IMR-90 (cell line): ENCODE data around the gene KCNIP1. TPM values are rescaled to one million over a fixed set of nuclear protein-coding genes. Genes with fewer than 3 reads are reported as not detected.

Experiments
- ATAC-seq: fragments of 200-7000 bp; cut with Tn5 transposase; 2 replicates; pipeline ENCODE4 v1.9.1; 2020; ENCODE audit warnings: low read depth, mild to moderate bottlenecking, moderate library complexity
- BruUV-seq: library from RNA; stranded (reverse); fragments of 400-500 nt; replicated peaks from 2 replicates; lab custom pipeline; 2021; lab: Mats Ljungman, UMichigan
- CTCF ChIA-PET: fragments of 300-600 bp; formaldehyde crosslinking; extraction: SDS; loops from one replicate; lab custom pipeline; 2021; ENCODE audit warnings: antibody characterized with exemption; lab: Yijun Ruan, JAX
- POLR2A ChIA-PET: fragments of 300-600 bp; sonication (Branson Sonifier 250); formaldehyde crosslinking; loops from one replicate; lab custom pipeline; 2022; ENCODE audit warnings: antibody characterized with exemption; ENCODE audit not compliant: unreplicated experiment; lab: Charles Lee
- DNase-seq: peaks from one replicate; pipeline ENCODE4 v3.0.0; 2013
- H2AFZ ChIP-seq: replicated peaks from 2 replicates; pipeline ENCODE3; 2013; ENCODE audit warnings: low read length, mild to moderate bottlenecking; ENCODE audit not compliant: poor library complexity
- H2AK5ac ChIP-seq: 2 replicates; pipeline ENCODE4 v1.6.1; 2013; ENCODE audit warnings: low read depth, low read length, inconsistent platforms
- H2AK9ac ChIP-seq: replicated peaks from 2 replicates; pipeline ENCODE3; 2013; ENCODE audit warnings: mild to moderate bottlenecking, low read depth, low read length, moderate library complexity; ENCODE audit not compliant: poor library complexity
- H2BK120ac ChIP-seq: 2 replicates; pipeline ENCODE4 v1.6.1; 2013; ENCODE audit warnings: low read depth, low read length, inconsistent platforms
- H2BK15ac ChIP-seq: 3 replicates; pipeline ENCODE4 v1.6.1; 2013; ENCODE audit warnings: low read depth, low read length, inconsistent platforms
- H2BK20ac ChIP-seq: 2 replicates; pipeline ENCODE4 v1.6.1; 2013; ENCODE audit warnings: low read depth, mild to moderate bottlenecking, inconsistent platforms, low read length, moderate library complexity
- H2BK5ac ChIP-seq: 2 replicates; pipeline ENCODE4 v1.6.1; 2013; ENCODE audit warnings: mild to moderate bottlenecking, low read depth, low read length, inconsistent platforms; ENCODE audit not compliant: poor library complexity, severe bottlenecking
- H3K14ac ChIP-seq: replicated peaks from 2 replicates; pipeline ENCODE4 v1.6.1; 2013; ENCODE audit warnings: low read depth, low read length, inconsistent platforms
- H3K18ac ChIP-seq: 2 replicates; pipeline ENCODE4 v1.6.1; 2013; ENCODE audit warnings: low read depth, low read length, control low read depth
- H3K23ac ChIP-seq: 2 replicates; pipeline ENCODE4 v1.6.1; 2013; ENCODE audit warnings: low read depth, low read length, inconsistent platforms
- H3K27ac ChIP-seq: 2 replicates; pipeline ENCODE4 v1.5.1; 2013; ENCODE audit warnings: mild to moderate bottlenecking, control low read depth, low read length; ENCODE audit not compliant: insufficient read depth
- H3K27me3 ChIP-seq: 2 replicates; pipeline ENCODE4 v1.6.1; 2013; ENCODE audit warnings: low read length; ENCODE audit not compliant: control insufficient read depth, insufficient read depth
- H3K36me3 ChIP-seq: 2 replicates; pipeline ENCODE4 v1.6.1; 2013; ENCODE audit warnings: low read length, mixed read lengths; ENCODE audit not compliant: control insufficient read depth, insufficient read depth
- H3K4ac ChIP-seq: 2 replicates; pipeline ENCODE4 v1.6.1; 2013; ENCODE audit warnings: low read depth, low read length, inconsistent platforms
- H3K4me1 ChIP-seq: 2 replicates; pipeline ENCODE4 v1.6.1; 2013; ENCODE audit warnings: low read length, mixed read lengths; ENCODE audit not compliant: control insufficient read depth, insufficient read depth
- H3K4me2 ChIP-seq: 2 replicates; pipeline ENCODE4 v1.6.1; 2013; ENCODE audit warnings: low read depth, mild to moderate bottlenecking, control low read depth, low read length, moderate library complexity
- H3K4me3 ChIP-seq: 2 replicates; pipeline ENCODE4 v1.5.1; 2013; ENCODE audit warnings: low read depth, mild to moderate bottlenecking, control low read depth, low read length, moderate library complexity; ENCODE audit not compliant: insufficient read depth
- H3K56ac ChIP-seq: 2 replicates; pipeline ENCODE4 v1.6.1; 2013; ENCODE audit warnings: low read length, inconsistent platforms; ENCODE audit not compliant: insufficient read depth; ENCODE audit errors: extremely low read depth
- H3K79me1 ChIP-seq, 2 experiments: 2 replicates each; pipeline ENCODE4 v1.6.1; 2013; ENCODE audit warnings: low read length in 2 of 2, inconsistent platforms in 1 of 2, low read depth in 1 of 2
- H3K9ac ChIP-seq: 2 replicates; pipeline ENCODE4 v1.6.1; 2013; ENCODE audit warnings: low read depth, low read length, control low read depth
- H3K9me1 ChIP-seq: 2 replicates; pipeline ENCODE4 v1.6.1; 2013; ENCODE audit warnings: low read length, inconsistent platforms; ENCODE audit not compliant: insufficient read depth
- H3K9me3 ChIP-seq: 2 replicates; pipeline ENCODE4 v1.6.1; 2013; ENCODE audit warnings: low read length; ENCODE audit not compliant: control insufficient read depth, insufficient read depth
- H4K20me1 ChIP-seq: 2 replicates; pipeline ENCODE4 v1.6.1; 2013; ENCODE audit warnings: low read length, inconsistent platforms; ENCODE audit not compliant: insufficient read depth
- H4K5ac ChIP-seq: 2 replicates; pipeline ENCODE4 v1.6.1; 2013; ENCODE audit warnings: mild to moderate bottlenecking, low read depth, low read length, control low read depth
- H4K8ac ChIP-seq, 2 experiments: 2 replicates each; pipeline ENCODE4 v1.6.1; 2013; ENCODE audit warnings: low read depth in 2 of 2, low read length in 2 of 2, control low read depth in 1 of 2, inconsistent platforms in 1 of 2
- H4K91ac ChIP-seq: 2 replicates; pipeline ENCODE4 v1.6.1; 2013; ENCODE audit warnings: low read depth, low read length, inconsistent platforms; ENCODE audit not compliant: insufficient read depth
- BHLHE40 ChIP-seq: fragments of 150-350 bp; IDR thresholded peaks from 2 replicates; pipeline ENCODE4 v1.6.1; 2016; ENCODE audit warnings: mild to moderate bottlenecking, low read depth, low read length
- CHD1 ChIP-seq: IDR thresholded peaks from 2 replicates; pipeline ENCODE4 v1.6.1; 2012; ENCODE audit warnings: low read depth, low read length, improper control_type of control experiment
- CTCF ChIP-seq: conservative IDR thresholded peaks from 2 replicates; pipeline ENCODE4 v1.5.1; 2012; ENCODE audit warnings: mild to moderate bottlenecking, low read depth, low read length, improper control_type of control experiment
- MAZ ChIP-seq: IDR thresholded peaks from 2 replicates; pipeline ENCODE4 v1.6.1; 2012; ENCODE audit warnings: low read depth, mild to moderate bottlenecking, low read length, improper control_type of control experiment, moderate library complexity, borderline replicate concordance
- POLR2A ChIP-seq: IDR thresholded peaks from 2 replicates; pipeline ENCODE4 v1.6.1; 2012; ENCODE audit warnings: mild to moderate bottlenecking, low read depth, low read length
- RAD21 ChIP-seq: IDR thresholded peaks from 2 replicates; pipeline ENCODE4 v1.6.1; 2012; ENCODE audit warnings: low read length, improper control_type of control experiment
- WGBS, 2 experiments: methylation state at CpG; one replicate each; pipeline versions ENCODE4 v1.1.5 to v1.1.7; 2013; ENCODE audit warnings: missing lambda C conversion rate in 2 of 2; ENCODE audit not compliant: insufficient read length in 1 of 2; ENCODE audit errors: extremely low coverage in 2 of 2; 5-methylcytosine and 5-hydroxymethylcytosine counted together
- dilution Hi-C: fragments of 300-500 bp; cut with HindIII; formaldehyde crosslinking; loops from one replicate; pipeline ENCODE4 v1.14.3; 2018; ENCODE audit warnings: low sequenced_read_pairs; ENCODE audit not compliant: unreplicated experiment
- in situ Hi-C: fragments of 300-500 bp; cut with MboI; formaldehyde crosslinking; loops from 3 replicates; pipeline ENCODE4 v1.14.3; 2019; ENCODE audit warnings: low sequenced_read_pairs, inconsistent platforms, mixed read lengths
- intact Hi-C: fragments of 100-400 bp; cut with micrococcal nuclease; formaldehyde crosslinking; loops from 2 replicates; pipeline ENCODE4 v1.10.0; 2022
- polyA plus RNA-seq, 3 experiments: library from polyadenylated mRNA; depleted of rRNA; stranded (reverse); fragments of >200 nt; gene quantifications; 2 replicates each; pipeline ENCODE4 v1.2.3, GENCODE V29; 2012; ENCODE audit warnings: low replicate concordance in 1 of 3
- total RNA-seq: library from RNA; depleted of rRNA; stranded (reverse); fragments of >200 nt; gene quantifications from 2 replicates; pipeline ENCODE4 v1.2.3, GENCODE V29; 2012

The KCNIP1 gene
- total and polyA plus RNA-seq, 2 of the 4 experiments (the other 2 are of a cell fraction): not detected

DNA sequence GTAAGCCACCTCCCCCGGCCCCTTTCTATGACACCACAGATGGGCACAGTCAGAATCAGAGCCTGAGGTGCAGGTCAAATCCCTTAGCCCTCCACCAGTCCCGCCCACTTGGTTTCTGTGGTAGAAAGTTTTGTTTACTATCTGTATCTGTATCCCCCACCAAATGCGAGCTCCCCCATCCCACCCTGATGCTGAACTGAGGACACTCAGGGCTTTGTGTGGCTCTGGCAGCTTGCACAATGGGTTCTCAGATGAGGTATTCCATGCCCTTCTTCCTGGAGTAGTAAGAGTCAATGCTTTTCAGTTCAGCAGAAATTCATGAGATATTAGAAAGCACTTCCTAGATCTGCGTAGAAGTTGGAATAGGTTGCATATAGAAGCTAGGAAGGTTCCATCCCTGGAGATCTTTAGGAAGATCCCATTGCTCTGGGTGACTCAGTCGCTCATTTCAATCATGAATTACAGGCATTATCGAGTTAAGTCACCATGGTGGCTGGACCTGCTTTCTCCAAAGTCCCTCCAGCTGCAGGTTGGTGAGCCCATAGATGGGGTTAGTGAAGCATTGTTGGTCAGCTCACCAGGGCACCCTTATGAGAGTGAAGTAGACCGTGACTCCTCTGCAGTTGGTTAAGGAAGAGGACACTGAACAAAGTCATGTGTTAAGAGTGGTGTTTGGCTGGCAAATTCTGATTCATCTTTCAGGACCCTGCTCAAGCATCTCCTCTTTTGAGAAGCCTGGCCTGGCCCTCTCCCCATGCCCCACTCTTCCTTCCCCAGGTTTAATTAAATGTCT, 10.6 kb upstream of the KCNIP1 start (continued):
- no peak for TF ChIP-seq CTCF

DNA sequence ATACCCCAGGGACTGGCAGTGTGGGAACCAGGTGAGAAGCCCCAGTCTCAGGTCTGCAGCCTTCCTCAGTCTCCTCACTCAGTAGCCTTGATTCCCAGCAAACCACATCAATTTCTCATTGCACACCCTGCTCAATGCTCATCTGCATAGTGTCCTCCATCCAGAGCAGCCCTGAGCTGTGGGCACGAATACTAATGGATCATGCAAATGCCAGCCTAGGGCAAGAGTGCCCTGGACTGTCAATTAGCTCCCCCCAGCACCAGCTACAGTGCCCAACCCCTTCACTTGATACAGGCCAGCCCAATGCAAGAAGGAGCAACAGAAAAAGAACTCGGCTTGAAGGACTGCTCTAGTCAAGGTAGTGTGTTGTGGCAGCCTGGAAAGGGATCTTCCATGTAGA, 9.8 kb upstream of the KCNIP1 start:
- no peak overlapping the region for H4K8ac ChIP-seq
- BruUV-seq: no TSS peak
- TF ChIP-seq BHLHE40 (no peak), CHD1 (no peak), RAD21 (no peak), MAZ (no peak), POLR2A (no peak)
- H2AK9ac ChIP-seq: no peak overlapping the region
- in situ Hi-C loops (no loop called here), intact Hi-C loops (loop anchor here (5.0 kb wide), 1 partner anchor 58 kb away; no protein-coding TSS in a partner anchor), dilution Hi-C loops (no loop called here)
- no peak overlapping the region for H2BK15ac ChIP-seq
- H2BK20ac ChIP-seq: no peak overlapping the region
- no peaks in the 10 kb centered on the region for H3K4me1 ChIP-seq
- no peak overlapping the region for H3K23ac ChIP-seq
- H3K9me1 ChIP-seq: no peaks in the 10 kb centered on the region
- no peak overlapping the region for H3K27ac ChIP-seq
- H3K4me2 ChIP-seq: no peak overlapping the region
- no peak overlapping the region for H3K4me3 ChIP-seq
- H3K36me3 ChIP-seq: no peaks in the 10 kb centered on the region
- no peak overlapping the region for H4K5ac ChIP-seq
- H3K14ac ChIP-seq: no peak overlapping the region
- peaks cover 3% of the 10 kb centered on the region; the same call in 1 of the 2 replicates for H3K27me3 ChIP-seq
- H2AFZ ChIP-seq: no peak overlapping the region
- H3K56ac ChIP-seq: no peak overlapping the region
- CTCF ChIA-PET: no interaction called here
- H3K79me1 ChIP-seq: no peaks in the 10 kb centered on the region
- no CpG with 5 or more reads among the region's 2 CpGs for WGBS, 2 experiments
- ATAC-seq (no peak), DNase-seq (no peak)
- POLR2A ChIA-PET: no interaction called here
- no peak overlapping the region for H2BK5ac ChIP-seq
- no peaks in the 10 kb centered on the region for H4K20me1 ChIP-seq
- no peak overlapping the region for H3K18ac ChIP-seq
- no peak overlapping the region for H2AK5ac ChIP-seq
- H4K91ac ChIP-seq: no peak overlapping the region
- H3K9ac ChIP-seq: no peak overlapping the region
- no peak overlapping the region for H3K4ac ChIP-seq
- no peak overlapping the region for H2BK120ac ChIP-seq
- H3K9me3 ChIP-seq: no peaks in the 10 kb centered on the region; the same call in 1 of the 2 replicates
